Neural progenitor cell (in vitro differentiated cells): Measurements from ENCODE around the gene INTS1.

Experiments used
- CTCF ChIP-seq: fragments of 200-600 bp; sonication (generic); IDR thresholded peaks from 2 replicates; pipeline ENCODE4 v1.5.1; 2017; ENCODE audit warnings: antibody characterized with exemption, mild to moderate bottlenecking
- EZH2 ChIP-seq: fragments of 200-600 bp; sonication (generic); IDR thresholded peaks from 2 replicates; pipeline ENCODE4 v1.6.1; 2017; ENCODE audit warnings: antibody characterized with exemption, mild to moderate bottlenecking, moderate library complexity
- EZH2phosphoT487 ChIP-seq: fragments of 200-600 bp; sonication (generic); IDR thresholded peaks from 2 replicates; pipeline ENCODE4 v1.6.1; 2017; ENCODE audit warnings: antibody characterized with exemption

DNA sequence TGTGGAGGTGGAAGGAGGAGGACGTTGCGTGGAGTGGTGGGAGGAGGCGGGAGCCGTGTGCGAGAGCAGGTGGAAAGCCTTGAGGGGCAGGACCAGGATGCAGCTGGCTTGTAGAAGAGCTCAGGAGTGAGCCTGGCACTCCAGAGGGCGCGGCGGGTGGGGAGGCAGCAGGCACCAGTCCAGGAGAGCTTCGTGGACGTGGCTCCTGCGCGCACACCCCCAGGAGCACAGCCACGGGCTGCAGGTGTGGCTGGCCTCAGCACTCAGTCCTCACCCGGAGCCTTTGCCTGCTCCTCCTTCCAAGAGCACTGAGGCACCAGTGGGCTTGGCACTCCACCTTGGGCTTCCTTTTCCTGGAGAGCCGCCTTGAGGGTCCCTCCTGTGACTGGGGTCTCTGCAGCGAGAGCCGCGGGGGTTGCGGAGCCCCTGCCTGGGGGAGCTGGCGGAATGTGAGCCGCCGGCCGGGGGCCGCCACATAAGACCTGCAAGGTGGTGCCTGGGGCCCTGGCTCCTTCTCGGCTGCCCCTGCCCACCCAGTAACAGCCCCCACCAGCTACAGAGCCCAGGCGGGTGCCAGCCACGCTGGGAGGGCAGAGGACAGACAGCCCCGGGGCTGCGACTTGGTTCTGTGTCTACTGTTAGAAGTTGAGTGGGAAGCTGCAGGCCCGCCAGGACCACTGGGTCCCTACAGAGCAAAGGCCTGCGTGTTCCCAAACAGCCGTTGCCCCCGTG lies 37.4 kb upstream of the INTS1 start:
- TF ChIP-seq CTCF (no peak), EZH2phosphoT487 (no peak), EZH2 (no peak)
